Activated CD8-positive, alpha-beta memory T cell treated with anti-CD3 and anti-CD28 coated beads for 48 hours (primary cell): ENCODE results near the gene SYNJ2BP.

Experiments used
- DNase-seq, 3 experiments: peaks; one replicate each; pipeline ENCODE4 v3.0.0-alpha.2; 2020; ENCODE audit warnings: low read depth in 2 of 3, low spot score in 2 of 3

Gene SYNJ2BP

GRCh38 chr14:70392676-70393075, 24.2 kb downstream of the SYNJ2BP start:
- no peak for DNase-seq

- DNase-seq = no peak
Observed at GRCh38 chr14:70391493-70392391, 25.1 kb downstream of the SYNJ2BP start.

GRCh38 chr14:70382536-70382935, 34.4 kb downstream of the SYNJ2BP start:
- DNase-seq = no peak

GRCh38 chr14:70380824-70381223, 36.1 kb downstream of the SYNJ2BP start:
- no peak for DNase-seq

- DNase-seq = no peak
Observed at GRCh38 chr14:70378696-70379095, 38.2 kb downstream of the SYNJ2BP start.
